DND-41 (cell line): Measurements from ENCODE around the gene KCNQ1OT1.
"Not testable (repeated sequence)": the region's sequence is repeated elsewhere in the genome, so short reads cannot be mapped to it uniquely, and the experiment has no call there.

Experiments used
- ATAC-seq: fragments of 200-7000 bp; cut with Tn5 transposase; 3 replicates; pipeline ENCODE4 v1.9.1; 2021; ENCODE audit warnings: low read depth; ENCODE audit not compliant: insufficient read depth
- DNase-seq: peaks from one replicate; pipeline ENCODE4 v3.0.0-alpha.2; 2020
- H2AFZ ChIP-seq: 2 replicates; pipeline ENCODE4 v1.6.0; 2012; ENCODE audit warnings: low read depth, low read length
- H3K27ac ChIP-seq: 2 replicates; pipeline ENCODE4 v1.5.1; 2012; ENCODE audit warnings: low read length, inconsistent platforms
- H3K27me3 ChIP-seq: fragments of 200-600 bp; sonication (generic); 2 replicates; pipeline ENCODE4 v1.6.0; 2012; ENCODE audit warnings: low read length, mild to moderate bottlenecking, inconsistent platforms; ENCODE audit not compliant: insufficient read depth, poor library complexity
- H3K36me3 ChIP-seq: 2 replicates; pipeline ENCODE4 v1.5.1; 2012; ENCODE audit warnings: low read length, inconsistent platforms; ENCODE audit not compliant: insufficient read depth
- H3K4me1 ChIP-seq: 2 replicates; pipeline ENCODE4 v1.5.1; 2012; ENCODE audit warnings: mild to moderate bottlenecking, low read length; ENCODE audit not compliant: insufficient read depth
- H3K4me2 ChIP-seq: 2 replicates; pipeline ENCODE4 v1.6.0; 2012; ENCODE audit warnings: mild to moderate bottlenecking, moderate library complexity, low read length, inconsistent platforms; ENCODE audit not compliant: insufficient read depth
- H3K4me3 ChIP-seq, 2 experiments: fragments of 200-600 bp in 1 of 2; shearing (Covaris generic) in 1 of 2; 2 replicates each; pipeline ENCODE4 v1.5.1; 2012 to 2016; ENCODE audit warnings: inconsistent platforms in 2 of 2, low read length in 2 of 2, mild to moderate bottlenecking in 2 of 2, low read depth in 1 of 2, moderate library complexity in 1 of 2
- H3K79me2 ChIP-seq: 2 replicates; pipeline ENCODE4 v1.6.0; 2012; ENCODE audit warnings: low read length, inconsistent platforms; ENCODE audit not compliant: insufficient read depth
- H3K9ac ChIP-seq: 2 replicates; pipeline ENCODE4 v1.6.0; 2012; ENCODE audit warnings: low read depth, mild to moderate bottlenecking, inconsistent platforms, low read length, moderate library complexity
- H3K9me3 ChIP-seq: 2 replicates; pipeline ENCODE4 v1.5.1; 2012; ENCODE audit warnings: low read length, moderate library complexity, mild to moderate bottlenecking, inconsistent platforms; ENCODE audit not compliant: insufficient read depth, severe bottlenecking
- H4K20me1 ChIP-seq: 2 replicates; pipeline ENCODE4 v1.6.0; 2012; ENCODE audit warnings: low read length; ENCODE audit not compliant: insufficient read depth
- EZH2 ChIP-seq: IDR thresholded peaks from 3 replicates; pipeline ENCODE4 v1.6.1; 2012; ENCODE audit warnings: borderline replicate concordance, low read depth, mild to moderate bottlenecking, moderate library complexity, low read length, inconsistent platforms; ENCODE audit not compliant: severe bottlenecking
- TF ChIP-seq, protein P1 (sequence below): IDR thresholded peaks from 2 replicates; pipeline ENCODE4 v1.5.1; 2012; ENCODE audit warnings: borderline replicate concordance, low read length, moderate library complexity, mild to moderate bottlenecking; ENCODE audit not compliant: poor library complexity, severe bottlenecking; ENCODE audit errors: extremely low read depth

The KCNQ1OT1 gene

DNA sequence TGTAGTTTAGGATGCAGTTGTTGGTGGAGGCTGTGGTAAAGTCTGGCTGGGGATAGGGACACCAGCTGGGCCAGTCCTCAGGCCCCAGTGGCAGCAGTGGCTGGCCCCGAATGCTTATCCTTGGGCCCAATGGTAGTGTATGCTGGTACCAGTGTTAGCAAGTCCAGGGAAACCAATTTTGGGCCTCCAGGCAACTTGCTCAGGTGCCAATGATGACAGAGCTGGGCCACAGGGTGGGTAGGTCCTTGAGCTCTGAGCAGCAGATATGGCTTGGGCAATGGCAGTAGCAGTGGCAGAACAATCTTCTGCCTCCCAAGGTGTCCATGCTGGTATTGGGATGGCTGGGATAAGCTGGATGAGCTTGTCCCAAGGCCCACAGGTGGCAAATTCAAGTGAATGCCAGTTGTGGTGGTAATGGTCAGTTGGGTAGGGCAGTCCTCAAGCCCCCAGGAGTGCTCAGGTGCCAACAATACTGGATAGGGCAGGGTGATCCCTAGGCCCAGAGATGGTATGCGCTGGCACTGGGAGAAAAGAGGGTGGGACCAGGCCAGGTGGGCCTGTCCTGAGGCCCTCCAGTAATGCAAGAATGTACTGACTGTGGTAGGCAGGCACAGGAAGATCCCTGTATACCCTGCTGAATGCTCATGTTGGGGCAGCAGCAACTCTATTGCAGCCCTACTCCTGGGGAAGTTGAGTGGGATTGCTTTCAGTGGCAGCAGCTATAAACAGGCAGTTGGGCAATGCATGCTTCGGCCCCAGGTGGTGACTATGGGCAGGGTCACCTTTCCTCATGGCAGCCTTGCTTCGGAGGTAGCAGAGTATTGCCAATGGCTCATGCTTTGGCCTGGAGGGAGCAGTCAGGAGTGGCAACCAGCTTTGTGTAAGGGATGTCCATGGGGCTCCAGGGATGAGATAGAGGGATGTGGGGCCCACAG is 54.7 kb downstream of the KCNQ1OT1 start:
- Histone ChIP-seq H2AFZ (no peak overlapping the region), H4K20me1 (no peaks in the 10 kb centered on the region), H3K4me2 (no peak overlapping the region), H3K36me3 (no peaks in the 10 kb centered on the region), H3K9ac (no peak overlapping the region), H3K4me1 (no peaks in the 10 kb centered on the region), H3K9me3 (peaks cover 27% of the 10 kb centered on the region), H3K4me3 (no peak overlapping the region), H3K79me2 (no peaks in the 10 kb centered on the region), H3K27ac (no peak overlapping the region), H3K27me3 (no peaks in the 10 kb centered on the region)
- TF ChIP-seq, protein P1, sequence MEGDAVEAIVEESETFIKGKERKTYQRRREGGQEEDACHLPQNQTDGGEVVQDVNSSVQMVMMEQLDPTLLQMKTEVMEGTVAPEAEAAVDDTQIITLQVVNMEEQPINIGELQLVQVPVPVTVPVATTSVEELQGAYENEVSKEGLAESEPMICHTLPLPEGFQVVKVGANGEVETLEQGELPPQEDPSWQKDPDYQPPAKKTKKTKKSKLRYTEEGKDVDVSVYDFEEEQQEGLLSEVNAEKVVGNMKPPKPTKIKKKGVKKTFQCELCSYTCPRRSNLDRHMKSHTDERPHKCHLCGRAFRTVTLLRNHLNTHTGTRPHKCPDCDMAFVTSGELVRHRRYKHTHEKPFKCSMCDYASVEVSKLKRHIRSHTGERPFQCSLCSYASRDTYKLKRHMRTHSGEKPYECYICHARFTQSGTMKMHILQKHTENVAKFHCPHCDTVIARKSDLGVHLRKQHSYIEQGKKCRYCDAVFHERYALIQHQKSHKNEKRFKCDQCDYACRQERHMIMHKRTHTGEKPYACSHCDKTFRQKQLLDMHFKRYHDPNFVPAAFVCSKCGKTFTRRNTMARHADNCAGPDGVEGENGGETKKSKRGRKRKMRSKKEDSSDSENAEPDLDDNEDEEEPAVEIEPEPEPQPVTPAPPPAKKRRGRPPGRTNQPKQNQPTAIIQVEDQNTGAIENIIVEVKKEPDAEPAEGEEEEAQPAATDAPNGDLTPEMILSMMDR, result no peak
- TF ChIP-seq EZH2, result no peak
- ATAC-seq (no peak), DNase-seq (no peak)

DNA sequence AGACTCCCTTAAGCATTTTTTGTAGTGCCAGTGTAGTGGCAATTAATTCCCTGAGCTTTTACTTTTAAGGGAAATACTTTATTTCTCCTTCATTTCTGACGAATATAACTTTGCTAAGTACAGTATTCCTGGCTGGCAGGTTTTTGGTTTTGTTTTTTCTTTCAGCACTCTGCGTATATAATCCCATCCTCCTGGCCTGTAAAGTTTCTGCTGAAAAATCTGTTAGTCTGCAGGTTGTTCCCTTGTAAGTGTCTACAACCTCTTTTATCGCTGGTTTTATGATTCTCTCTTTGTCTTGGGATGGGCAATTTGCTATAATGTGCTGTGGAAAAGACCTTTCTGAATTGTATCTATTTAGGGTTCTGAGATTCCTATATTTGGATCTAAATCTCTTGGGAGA is 56.0 kb downstream of the KCNQ1OT1 start:
- no peak for ATAC-seq

DNA sequence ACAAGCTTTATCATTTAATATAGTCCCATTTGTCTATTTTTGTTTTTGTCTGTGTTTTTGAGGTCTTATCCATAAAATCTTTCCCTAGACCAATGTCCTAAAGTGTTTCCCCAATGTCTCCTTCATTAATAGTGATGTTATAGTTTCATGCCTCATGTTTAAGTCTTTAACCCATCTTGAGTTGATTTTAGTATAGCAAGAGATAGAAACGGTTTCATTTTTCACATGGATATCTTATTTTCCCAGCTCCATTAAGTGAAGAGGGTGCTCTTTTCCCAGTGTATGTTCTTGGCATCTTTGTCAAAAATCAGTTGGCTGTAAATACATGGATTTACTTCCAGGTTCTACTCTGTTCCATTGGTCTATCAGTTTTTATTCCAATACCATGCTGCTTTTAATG is 58.2 kb downstream of the KCNQ1OT1 start:
- DNase-seq (no peak), ATAC-seq (no peak)
- H3K9ac ChIP-seq, result no peak overlapping the region
- H3K27ac ChIP-seq, result no peak overlapping the region
- H2AFZ ChIP-seq, result no peak overlapping the region
- H3K4me3 ChIP-seq, result no peak overlapping the region
- H3K79me2 ChIP-seq, result no peaks in the 10 kb centered on the region
- no peaks in the 10 kb centered on the region for H3K36me3 ChIP-seq
- no peaks in the 10 kb centered on the region for H3K27me3 ChIP-seq
- H3K9me3 ChIP-seq, result peaks cover 17% of the 10 kb centered on the region
- TF ChIP-seq, protein P1, result no peak
- H4K20me1 ChIP-seq, result no peaks in the 10 kb centered on the region
- no peak overlapping the region for H3K4me2 ChIP-seq
- no peaks in the 10 kb centered on the region for H3K4me1 ChIP-seq

More for the DNA sequence above, 56.0 kb downstream of the KCNQ1OT1 start:
- Histone ChIP-seq H3K27me3 (no peaks in the 10 kb centered on the region), H3K79me2 (no peaks in the 10 kb centered on the region), H3K9me3 (peaks cover 17% of the 10 kb centered on the region), H3K4me1 (no peaks in the 10 kb centered on the region), H2AFZ (no peak overlapping the region), H3K27ac (no peak overlapping the region), H3K4me2 (no peak overlapping the region), H3K4me3 (no peak overlapping the region), H3K36me3 (no peaks in the 10 kb centered on the region), H4K20me1 (no peaks in the 10 kb centered on the region), H3K9ac (no peak overlapping the region)
- DNase-seq, result no peak
- no peak for TF ChIP-seq EZH2
- TF ChIP-seq, protein P1, result no peak

DNA sequence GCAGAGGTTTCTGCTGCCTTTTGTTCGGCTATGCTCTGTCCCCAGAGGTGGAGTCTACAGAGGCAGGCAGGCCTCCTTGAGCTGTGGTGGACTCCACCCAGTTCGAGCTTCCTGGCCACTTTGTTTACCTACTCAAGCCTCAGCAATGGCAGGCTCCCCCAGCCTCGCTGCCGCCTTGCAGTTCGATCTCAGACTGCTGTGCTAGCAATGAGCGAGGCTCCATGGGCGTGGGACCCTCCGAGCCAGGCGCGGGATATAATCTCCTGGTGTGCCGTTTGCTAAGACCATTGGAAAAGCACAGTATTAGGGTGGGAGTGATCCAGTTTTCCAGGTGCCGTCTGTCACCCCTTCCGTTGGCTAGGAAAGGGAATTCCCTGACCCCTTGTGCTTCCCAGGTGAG is 60.0 kb downstream of the KCNQ1OT1 start:
- H3K27me3 ChIP-seq, H4K20me1 ChIP-seq, H3K4me3 ChIP-seq, H3K4me2 ChIP-seq, H2AFZ ChIP-seq, H3K27ac ChIP-seq, H3K9ac ChIP-seq, H3K4me1 ChIP-seq, DNase-seq, H3K79me2 ChIP-seq, ATAC-seq, H3K36me3 ChIP-seq: not testable (repeated sequence)
- H3K9me3 ChIP-seq, result peaks cover 10% of the 10 kb centered on the region
